ENCODE data around the gene BST1. TPM values are rescaled to one million over a fixed set of nuclear protein-coding genes. Genes with fewer than 3 reads are reported as not detected.
A peak's percentile ranks its signal among the peaks of the same experiment; 100 is the strongest.
"Not testable (repeated sequence)": the region's sequence is repeated elsewhere in the genome, so short reads cannot be mapped to it uniquely, and the experiment has no call there.

The BST1 gene
- total RNA-seq, 2 donors from 2014 or later, result 0.32 to 0.58 TPM

DNA sequence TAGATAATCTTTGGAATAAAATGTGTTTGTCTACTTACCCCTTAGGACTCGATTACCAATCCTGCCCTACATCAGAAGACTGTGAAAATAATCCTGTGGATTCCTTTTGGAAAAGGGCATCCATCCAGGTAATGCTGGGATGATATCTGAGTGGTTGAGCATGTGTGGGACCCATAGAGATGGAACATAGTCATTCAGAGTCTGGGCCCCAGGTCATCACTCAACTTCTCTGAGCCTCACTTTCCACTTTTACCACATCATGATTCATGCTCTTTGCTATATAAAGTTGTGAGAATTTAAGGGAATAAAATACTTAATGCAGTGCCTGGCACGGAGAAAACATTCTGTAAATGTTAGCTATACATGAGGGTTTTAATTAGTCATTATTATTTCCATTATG, 8.9 kb downstream of the BST1 start:
- Mint-ChIP-seq H3K9me3 (no peaks in the 10 kb centered on the region), H3K27me3 (no peaks in the 10 kb centered on the region), H3K36me3 (ENCODE audit: low read depth) (no peaks in the 10 kb centered on the region), H3K4me3 (no peak overlapping the region), H3K4me1 (peaks cover 3% of the 10 kb centered on the region), H3K27ac (no peak overlapping the region)
- peak; percentile 66 for ATAC-seq (replicated peaks)

DNA sequence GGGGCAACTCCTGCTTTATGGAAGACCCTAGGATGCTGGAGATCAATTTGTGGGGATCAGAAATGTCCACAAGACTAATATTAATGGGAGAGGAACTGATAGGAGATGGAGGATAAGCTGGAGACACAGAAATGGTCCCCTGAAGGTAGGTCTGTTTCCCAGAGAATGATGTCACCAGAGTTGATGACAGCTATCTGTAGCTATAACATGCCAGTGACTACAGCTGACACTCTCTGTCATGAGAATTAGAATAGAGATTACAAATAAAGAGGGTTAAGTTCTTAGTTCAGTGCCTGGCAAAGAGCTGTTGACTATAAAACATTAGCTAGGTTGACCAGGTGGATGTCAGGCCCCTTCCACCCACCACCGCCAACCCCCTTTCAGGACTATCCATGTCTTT, 9.3 kb downstream of the BST1 start:
- Mint-ChIP-seq H3K27me3 (no peaks in the 10 kb centered on the region), H3K27ac (no peak overlapping the region), H3K4me1 (peaks cover 3% of the 10 kb centered on the region), H3K9me3 (no peaks in the 10 kb centered on the region), H3K4me3 (no peak overlapping the region), H3K36me3 (ENCODE audit: low read depth) (no peaks in the 10 kb centered on the region)
- ATAC-seq (replicated peaks), result no peak

DNA sequence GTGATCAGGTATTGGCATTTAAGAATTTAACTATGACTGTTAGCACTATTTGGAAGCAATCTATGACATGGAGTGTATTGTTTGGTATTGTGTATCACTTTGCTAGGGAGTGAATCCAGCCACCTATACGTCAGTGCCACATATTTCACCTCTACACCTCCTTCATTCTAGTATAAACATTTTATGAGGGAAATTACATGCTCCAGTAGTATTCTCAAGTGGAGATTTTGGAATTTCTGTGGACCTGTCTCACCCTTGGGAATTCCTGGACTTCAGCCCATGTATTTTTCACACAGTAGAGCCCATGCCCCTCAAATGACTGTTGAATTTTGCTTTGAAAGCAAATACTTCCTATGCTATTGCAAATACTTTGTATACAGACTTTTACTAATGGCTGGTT, 11.3 kb downstream of the BST1 start:
- no peak for ATAC-seq (replicated peaks)
- Mint-ChIP-seq H3K27me3 (no peaks in the 10 kb centered on the region), H3K27ac (no peak overlapping the region), H3K4me3 (no peak overlapping the region), H3K36me3 (ENCODE audit: low read depth) (no peaks in the 10 kb centered on the region), H3K4me1 (no peaks in the 10 kb centered on the region), H3K9me3 (no peaks in the 10 kb centered on the region)

DNA sequence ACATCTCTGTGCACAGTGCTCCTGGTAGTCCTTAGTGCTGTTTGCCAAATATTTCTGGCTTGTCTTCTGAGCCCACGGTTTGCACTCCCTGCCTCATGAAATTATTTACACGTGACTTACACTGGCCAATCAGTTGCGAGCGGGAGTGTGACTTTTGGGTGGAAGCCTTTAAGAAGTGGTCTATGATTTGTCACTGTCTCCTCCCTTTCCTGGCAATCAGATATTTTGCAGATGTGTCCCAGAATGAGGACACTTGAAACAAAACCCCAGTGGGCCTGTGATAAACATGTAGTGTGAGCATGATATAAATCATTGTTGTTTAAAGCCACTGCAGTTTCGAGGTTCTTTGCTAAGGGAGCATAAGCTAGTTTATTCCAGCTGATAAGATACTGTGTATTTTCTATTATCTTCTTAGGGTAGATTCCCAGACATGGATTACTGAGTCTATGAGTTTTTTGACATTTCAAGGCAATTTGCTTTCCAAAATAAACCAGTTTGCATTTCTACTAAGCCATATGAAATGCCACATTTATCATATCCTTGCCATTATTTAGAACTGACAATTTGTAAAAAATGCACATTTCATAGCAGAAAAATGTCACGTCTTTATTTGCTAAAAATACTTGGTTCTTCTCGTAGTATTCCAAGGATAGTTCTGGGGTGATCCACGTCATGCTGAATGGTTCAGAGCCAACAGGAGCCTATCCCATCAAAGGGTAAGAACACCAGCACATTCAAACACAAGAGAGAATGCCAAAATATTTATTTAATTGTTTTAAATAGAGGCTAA, 12.0 kb downstream of the BST1 start:
- ATAC-seq (replicated peaks), result no peak
- no peak overlapping the region for H3K4me3 Mint-ChIP-seq
- H3K9me3 Mint-ChIP-seq, result no peaks in the 10 kb centered on the region
- no peaks in the 10 kb centered on the region for H3K4me1 Mint-ChIP-seq
- no peak overlapping the region for H3K27ac Mint-ChIP-seq
- no peaks in the 10 kb centered on the region for H3K27me3 Mint-ChIP-seq
- H3K36me3 Mint-ChIP-seq (ENCODE audit: low read depth), result no peaks in the 10 kb centered on the region

DNA sequence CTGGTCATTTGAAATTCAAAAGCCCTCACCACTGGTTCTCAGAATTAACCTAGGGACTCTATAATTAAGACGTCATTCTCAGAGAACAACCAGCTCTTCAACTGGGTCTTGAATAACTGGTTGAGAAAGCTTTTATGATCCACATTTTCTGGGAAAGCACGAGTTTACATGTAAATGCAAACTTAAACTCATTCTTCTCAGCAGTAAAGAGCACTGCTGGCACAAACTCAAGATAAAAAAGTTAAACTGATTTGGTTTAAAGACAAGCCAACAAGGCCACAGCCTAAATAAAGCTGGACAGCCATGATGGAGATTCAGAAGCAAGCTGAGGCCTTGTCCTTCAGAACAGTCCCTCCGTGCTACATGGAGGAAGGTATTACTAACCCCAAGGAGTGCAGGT, 13.2 kb downstream of the BST1 start:
- Mint-ChIP-seq H3K9me3 (no peaks in the 10 kb centered on the region), H3K27ac (no peak overlapping the region), H3K36me3 (ENCODE audit: low read depth) (no peaks in the 10 kb centered on the region), H3K4me1 (no peaks in the 10 kb centered on the region), H3K27me3 (no peaks in the 10 kb centered on the region), H3K4me3 (no peak overlapping the region)
- no peak for ATAC-seq (replicated peaks)

DNA sequence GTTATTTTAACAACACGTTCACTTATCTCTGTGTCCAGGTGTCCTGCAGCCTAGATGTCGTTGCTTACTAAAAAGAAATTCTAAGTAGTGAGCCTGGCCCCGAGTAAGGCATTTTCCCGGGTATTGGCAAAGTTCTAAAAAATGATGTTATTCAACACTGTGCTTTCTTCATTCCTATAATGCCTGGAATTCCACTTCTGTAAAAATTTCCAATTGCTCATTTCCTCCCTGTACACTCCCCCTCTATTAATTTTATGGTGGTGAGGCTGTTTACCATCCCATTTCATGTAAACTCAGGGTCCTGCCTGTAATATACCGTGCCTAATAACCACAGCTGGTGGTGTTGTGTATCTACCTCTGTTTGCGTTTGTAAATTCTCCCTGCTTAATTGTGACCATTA, 14.2 kb downstream of the BST1 start:
- no peak overlapping the region for H3K27ac Mint-ChIP-seq
- no peaks in the 10 kb centered on the region for H3K36me3 Mint-ChIP-seq (ENCODE audit: low read depth)
- H3K4me3 Mint-ChIP-seq, result no peak overlapping the region
- no peaks in the 10 kb centered on the region for H3K4me1 Mint-ChIP-seq
- no peak for ATAC-seq (replicated peaks)
- no peaks in the 10 kb centered on the region for H3K9me3 Mint-ChIP-seq
- no peaks in the 10 kb centered on the region for H3K27me3 Mint-ChIP-seq

DNA sequence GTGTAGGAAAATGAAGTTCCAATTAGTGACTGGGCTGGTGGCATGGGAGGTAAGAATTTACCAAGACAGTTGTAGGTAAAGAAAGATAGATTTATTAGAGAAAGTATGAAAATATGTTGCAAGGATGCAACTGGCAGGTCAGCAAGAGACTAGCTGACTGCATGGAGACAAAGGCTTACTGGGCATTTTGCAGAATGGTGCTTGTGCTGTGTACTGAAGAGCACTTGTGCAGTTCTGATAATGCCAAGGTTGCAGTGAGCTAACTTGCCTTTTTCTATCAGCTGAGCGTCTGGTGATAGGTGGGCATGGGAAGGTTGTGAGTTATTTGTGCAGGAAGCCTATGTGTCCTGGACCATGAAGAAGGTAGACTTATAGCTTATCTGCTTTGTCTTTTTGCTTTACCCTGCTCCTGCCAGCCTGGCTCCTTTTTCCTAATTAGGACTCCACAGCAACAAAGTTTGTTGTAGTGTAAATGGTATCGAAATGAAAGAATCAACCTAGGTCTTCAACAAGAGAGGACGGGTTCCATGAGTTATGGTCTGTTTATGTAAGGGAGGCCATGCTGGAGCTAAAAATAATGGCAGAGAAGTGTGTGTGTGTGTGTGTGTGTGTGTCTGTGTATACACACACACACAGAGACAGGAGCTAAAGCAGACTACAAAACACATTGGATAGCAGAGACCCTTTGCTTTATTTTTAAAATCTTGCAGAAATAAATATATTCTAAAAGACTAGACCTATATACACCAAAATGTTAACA, 15.0 kb downstream of the BST1 start:
- H3K4me3 Mint-ChIP-seq, result no peak overlapping the region
- H3K27me3 Mint-ChIP-seq, result no peaks in the 10 kb centered on the region
- H3K4me1 Mint-ChIP-seq, result no peaks in the 10 kb centered on the region
- no peaks in the 10 kb centered on the region for H3K9me3 Mint-ChIP-seq
- H3K36me3 Mint-ChIP-seq (ENCODE audit: low read depth), result no peaks in the 10 kb centered on the region
- ATAC-seq (replicated peaks), result no peak
- H3K27ac Mint-ChIP-seq, result no peak overlapping the region

DNA sequence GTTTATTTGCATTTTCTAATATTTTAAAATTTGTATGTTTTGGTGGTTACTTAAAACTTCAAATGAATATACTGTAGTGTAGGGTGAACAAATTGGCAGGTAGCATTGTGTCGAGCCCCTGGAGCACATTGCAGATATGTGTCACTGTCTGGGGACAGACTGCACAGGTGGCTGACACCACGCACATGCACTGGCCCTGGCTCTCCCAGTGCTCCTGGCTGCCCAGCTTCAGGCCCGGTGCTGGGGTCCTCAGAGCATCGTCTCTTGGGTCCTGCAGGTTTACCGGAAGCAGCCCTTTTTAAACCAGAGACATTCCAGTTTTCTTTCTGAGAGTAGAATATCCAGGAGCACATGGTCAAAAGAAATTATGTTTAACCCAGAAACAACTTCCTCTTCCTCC, 15.6 kb downstream of the BST1 start:
- H3K4me1 Mint-ChIP-seq, result no peaks in the 10 kb centered on the region
- no peak for ATAC-seq (replicated peaks)
- no peaks in the 10 kb centered on the region for H3K27me3 Mint-ChIP-seq
- H3K4me3 Mint-ChIP-seq, result no peak overlapping the region
- no peaks in the 10 kb centered on the region for H3K36me3 Mint-ChIP-seq (ENCODE audit: low read depth)
- no peak overlapping the region for H3K27ac Mint-ChIP-seq
- H3K9me3 Mint-ChIP-seq, result no peaks in the 10 kb centered on the region

DNA sequence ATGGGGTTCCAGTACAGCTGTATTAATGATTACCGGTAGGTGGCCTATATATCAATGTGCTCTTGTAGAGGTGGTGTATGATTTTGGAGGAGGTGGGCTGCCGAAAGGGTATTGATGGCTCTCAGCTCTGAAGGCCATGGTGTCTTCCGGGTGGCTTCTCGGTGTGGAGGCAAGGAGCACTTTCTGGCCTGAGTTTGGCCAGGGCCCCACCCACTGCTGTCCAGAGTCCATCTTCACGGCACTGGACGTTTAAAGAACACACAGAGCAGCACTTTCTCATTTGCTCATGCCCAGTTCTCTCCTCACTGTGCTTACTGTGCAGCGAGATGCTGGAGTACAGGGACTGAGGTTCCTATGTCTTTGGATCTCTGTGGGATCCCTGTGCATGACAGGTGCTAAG, 16.1 kb downstream of the BST1 start:
- H3K27ac Mint-ChIP-seq, result no peak overlapping the region
- no peak overlapping the region for H3K4me3 Mint-ChIP-seq
- H3K36me3 Mint-ChIP-seq (ENCODE audit: low read depth), result no peaks in the 10 kb centered on the region
- H3K9me3 Mint-ChIP-seq, result no peaks in the 10 kb centered on the region
- no peaks in the 10 kb centered on the region for H3K27me3 Mint-ChIP-seq
- no peak for ATAC-seq (replicated peaks)
- H3K4me1 Mint-ChIP-seq, result no peaks in the 10 kb centered on the region

DNA sequence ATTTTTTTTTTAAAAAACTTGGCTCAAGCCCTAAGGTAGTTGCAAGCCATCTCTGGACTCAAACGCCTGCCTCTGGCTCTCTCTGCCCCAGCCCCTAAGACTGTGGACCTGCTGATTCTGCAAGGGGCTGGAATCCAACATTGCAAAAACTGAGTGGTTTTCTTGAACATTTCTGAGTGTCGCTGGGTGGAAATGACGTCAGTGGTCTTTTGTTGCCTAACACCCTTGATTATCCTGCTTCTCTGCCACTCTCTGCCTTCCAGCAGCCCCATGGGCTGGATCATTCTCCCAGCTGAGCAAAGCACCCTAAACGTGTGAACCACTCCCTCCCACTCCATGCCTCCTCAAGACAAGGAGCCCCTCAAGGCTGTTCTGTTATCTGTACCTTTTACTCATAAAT, 16.6 kb downstream of the BST1 start:
- no peak for ATAC-seq (replicated peaks)
- H3K4me3 Mint-ChIP-seq, result no peak overlapping the region

DNA sequence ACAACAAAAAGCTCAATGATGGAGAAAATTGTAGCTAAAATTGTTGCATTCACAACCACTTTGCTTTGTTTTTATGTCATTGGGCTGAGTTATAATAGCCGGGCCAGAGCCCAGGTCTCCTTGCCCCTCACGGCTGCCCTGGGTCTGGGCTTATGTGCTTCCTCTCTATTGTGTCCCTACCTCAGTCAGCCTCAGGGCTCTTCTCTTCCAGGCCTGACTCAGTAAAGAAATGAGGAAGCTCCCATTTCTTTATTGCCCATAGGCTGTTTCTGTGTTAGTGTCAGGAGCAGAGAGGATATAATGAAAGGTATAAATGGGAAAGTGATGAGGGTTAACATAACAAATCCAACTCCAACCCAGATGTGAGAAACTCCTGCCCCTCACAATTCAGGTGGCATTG, 18.0 kb downstream of the BST1 start:
- Mint-ChIP-seq H3K27me3 (no peaks in the 10 kb centered on the region), H3K4me3 (no peak overlapping the region), H3K27ac (no peak overlapping the region), H3K36me3 (ENCODE audit: low read depth) (no peaks in the 10 kb centered on the region), H3K4me1 (no peaks in the 10 kb centered on the region), H3K9me3 (no peaks in the 10 kb centered on the region)
- ATAC-seq (replicated peaks), result no peak

More for the DNA sequence above, 16.6 kb downstream of the BST1 start:
- H3K27me3 Mint-ChIP-seq, result no peaks in the 10 kb centered on the region
- H3K36me3 Mint-ChIP-seq (ENCODE audit: low read depth), result no peaks in the 10 kb centered on the region
- H3K27ac Mint-ChIP-seq, result no peak overlapping the region
- no peaks in the 10 kb centered on the region for H3K4me1 Mint-ChIP-seq
- H3K9me3 Mint-ChIP-seq, result no peaks in the 10 kb centered on the region

DNA sequence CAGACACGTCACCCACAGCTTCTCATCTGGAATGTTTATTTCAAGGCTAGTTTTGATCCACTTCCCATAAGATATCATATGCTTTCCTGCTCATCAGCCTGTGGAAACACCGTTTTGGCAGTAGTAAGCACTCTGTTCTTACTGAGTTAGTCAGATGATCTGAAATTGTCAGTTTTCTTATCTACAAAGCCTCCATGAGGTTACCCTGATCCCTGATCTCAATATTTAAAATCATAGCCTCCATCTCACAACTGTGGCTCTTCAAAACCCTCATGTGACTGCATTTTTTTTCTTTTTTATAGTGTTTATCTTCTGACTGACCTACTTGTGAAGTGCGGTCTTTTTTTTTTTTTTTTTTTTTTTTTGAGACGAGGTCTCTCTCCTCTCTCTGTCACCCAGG, 22.7 kb downstream of the BST1 start:
- no peaks in the 10 kb centered on the region for H3K9me3 Mint-ChIP-seq
- H3K27ac Mint-ChIP-seq, result no peak overlapping the region
- no peaks in the 10 kb centered on the region for H3K4me1 Mint-ChIP-seq
- peak; percentile 11 for ATAC-seq (replicated peaks)
- no peak overlapping the region for H3K4me3 Mint-ChIP-seq
- no peaks in the 10 kb centered on the region for H3K27me3 Mint-ChIP-seq
- no peaks in the 10 kb centered on the region for H3K36me3 Mint-ChIP-seq (ENCODE audit: low read depth)

DNA sequence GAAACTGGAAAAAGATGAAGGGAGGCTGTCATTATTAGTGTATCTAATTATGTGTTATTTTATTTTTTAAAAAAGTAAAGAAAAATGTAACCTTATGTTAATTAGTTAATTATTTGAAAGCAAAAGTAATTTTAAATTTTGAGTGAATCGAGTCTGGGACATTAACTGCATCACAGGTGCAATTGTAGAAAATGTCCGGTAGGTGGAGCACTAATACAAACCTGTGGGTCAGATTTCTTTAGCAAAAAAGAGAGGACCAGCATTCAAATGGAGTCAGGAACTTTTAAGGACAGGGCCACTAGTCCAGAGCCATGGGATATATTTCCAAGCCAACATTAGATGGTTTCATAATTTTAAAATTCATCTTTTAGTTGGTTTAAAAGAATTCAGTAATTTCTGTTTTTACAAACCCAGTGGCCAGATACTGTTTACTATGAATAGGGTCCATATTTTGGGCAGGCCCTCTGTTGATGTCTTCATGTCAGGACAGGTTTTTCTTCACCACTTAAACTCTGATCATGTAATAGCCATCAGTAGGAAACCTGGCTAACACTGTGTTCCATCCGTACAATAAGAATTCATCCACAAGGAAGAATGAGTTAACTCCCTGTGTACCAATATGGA, 27.2 kb downstream of the BST1 start:
- no peak overlapping the region for H3K27ac Mint-ChIP-seq
- peak; percentile 49 for ATAC-seq (replicated peaks)
- H3K9me3 Mint-ChIP-seq, result no peaks in the 10 kb centered on the region
- peaks cover under 1% of the 10 kb centered on the region for H3K27me3 Mint-ChIP-seq
- H3K4me3 Mint-ChIP-seq, result no peak overlapping the region
- H3K36me3 Mint-ChIP-seq (ENCODE audit: low read depth), result no peaks in the 10 kb centered on the region
- no peaks in the 10 kb centered on the region for H3K4me1 Mint-ChIP-seq

DNA sequence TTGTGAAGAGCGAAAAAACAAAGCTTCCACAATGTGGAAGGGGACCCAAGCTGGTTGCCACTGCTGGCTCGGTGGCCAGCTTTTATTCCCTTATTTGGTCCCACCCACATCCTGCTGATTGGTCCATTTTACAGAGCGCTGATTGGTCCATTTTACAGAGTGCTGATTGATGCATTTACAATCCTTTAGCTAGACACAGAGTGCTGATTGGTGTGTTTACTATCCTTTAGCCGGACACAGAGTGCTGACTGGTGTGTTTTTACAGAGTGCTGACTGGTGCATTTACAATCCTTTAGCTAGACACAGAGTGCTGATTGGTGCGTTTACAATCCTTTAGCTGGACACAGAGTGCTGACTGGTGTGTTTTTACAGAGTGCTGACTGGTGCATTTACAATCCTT, 30.2 kb downstream of the BST1 start:
- H3K4me3 Mint-ChIP-seq; H3K4me1 Mint-ChIP-seq; H3K27me3 Mint-ChIP-seq; H3K27ac Mint-ChIP-seq; ATAC-seq (replicated peaks); H3K9me3 Mint-ChIP-seq; H3K36me3 Mint-ChIP-seq (ENCODE audit: low read depth): not testable (repeated sequence)

DNA sequence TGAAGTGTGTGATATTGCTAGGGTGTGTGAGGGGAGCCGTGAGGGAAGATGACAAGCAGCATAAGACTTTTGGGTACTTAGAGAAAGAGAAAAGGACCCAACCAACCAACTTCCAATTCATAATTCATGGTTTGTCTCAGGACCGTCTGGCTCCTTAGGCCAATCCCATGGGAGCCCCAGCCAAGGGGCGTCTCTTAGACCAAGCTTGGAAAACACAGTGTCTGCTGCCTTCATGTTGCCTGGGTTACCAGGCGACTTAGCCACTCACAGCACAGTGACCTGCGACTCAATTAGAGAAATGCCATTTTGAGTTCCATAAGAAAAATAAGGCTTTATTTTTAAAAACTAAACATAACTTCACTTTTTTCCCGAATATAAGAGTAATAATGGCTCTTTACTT, 32.7 kb downstream of the BST1 start:
- Mint-ChIP-seq H3K4me3 (no peak overlapping the region), H3K27ac (no peak overlapping the region), H3K36me3 (ENCODE audit: low read depth) (no peaks in the 10 kb centered on the region), H3K27me3 (peaks cover 4% of the 10 kb centered on the region), H3K4me1 (peaks cover 3% of the 10 kb centered on the region), H3K9me3 (no peaks in the 10 kb centered on the region)
- no peak for ATAC-seq (replicated peaks)
